ENCODE measurements around the gene ODC1. TPM values are rescaled to one million over a fixed set of nuclear protein-coding genes. Genes with fewer than 3 reads are reported as not detected.

ODC1 gene
- 319 and 715 TPM in 2 replicates for total RNA-seq

DNA sequence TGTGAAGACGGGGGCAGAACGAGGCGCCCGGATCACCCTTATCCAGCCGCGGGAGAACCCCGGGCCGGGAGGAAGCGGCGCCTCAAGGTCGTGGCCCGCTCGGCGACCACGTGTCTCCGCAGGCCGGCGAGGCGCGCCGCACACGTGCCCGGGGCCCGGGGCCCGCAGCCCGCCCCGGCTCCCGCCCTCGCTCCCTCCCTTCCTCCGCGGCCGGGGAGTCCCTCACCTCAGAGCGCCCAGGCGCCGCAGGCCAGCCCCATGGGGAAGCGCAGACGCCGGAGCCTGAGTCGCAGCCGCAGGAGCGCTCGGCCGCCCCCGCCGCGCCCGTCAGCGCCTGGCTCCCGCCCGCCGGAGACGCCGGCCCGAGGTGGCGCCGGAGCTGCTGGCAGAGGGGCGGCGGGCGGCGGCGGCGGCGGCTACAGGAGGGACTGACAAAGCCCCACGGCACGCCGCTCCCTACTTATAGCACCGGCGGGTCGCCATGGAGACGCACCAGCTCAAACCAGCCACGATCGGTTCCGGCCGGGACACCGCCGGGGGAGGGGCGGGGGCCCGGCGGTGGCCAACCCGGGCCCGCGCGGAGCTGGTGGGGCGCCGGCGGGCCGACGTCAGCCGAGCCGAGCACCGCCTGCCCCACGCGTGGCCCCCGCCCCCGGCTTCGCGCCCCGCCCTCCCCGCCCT lies at the start of gene ODC1:
ODC1 (minus strand) TSS at position 433 of the 681 bp plus-strand sequence. CDS start 3,295 bp downstream, outside the sequence.
- Histone ChIP-seq H3K4me3 (ENCODE audit: low read depth, low read length) (peak within 1 kb of the TSS; percentile 65), H3K36me3 (ENCODE audit: control insufficient read depth, insufficient read depth, low read length) (peaks cover 12% of the 10 kb centered on the region), H3K27me3 (ENCODE audit: control insufficient read depth, insufficient read depth, low read length) (no peaks in the 10 kb centered on the region)
- peak; percentile 53 for DNase-seq (ENCODE audit: low read depth)
- TF ChIP-seq, protein P1, sequence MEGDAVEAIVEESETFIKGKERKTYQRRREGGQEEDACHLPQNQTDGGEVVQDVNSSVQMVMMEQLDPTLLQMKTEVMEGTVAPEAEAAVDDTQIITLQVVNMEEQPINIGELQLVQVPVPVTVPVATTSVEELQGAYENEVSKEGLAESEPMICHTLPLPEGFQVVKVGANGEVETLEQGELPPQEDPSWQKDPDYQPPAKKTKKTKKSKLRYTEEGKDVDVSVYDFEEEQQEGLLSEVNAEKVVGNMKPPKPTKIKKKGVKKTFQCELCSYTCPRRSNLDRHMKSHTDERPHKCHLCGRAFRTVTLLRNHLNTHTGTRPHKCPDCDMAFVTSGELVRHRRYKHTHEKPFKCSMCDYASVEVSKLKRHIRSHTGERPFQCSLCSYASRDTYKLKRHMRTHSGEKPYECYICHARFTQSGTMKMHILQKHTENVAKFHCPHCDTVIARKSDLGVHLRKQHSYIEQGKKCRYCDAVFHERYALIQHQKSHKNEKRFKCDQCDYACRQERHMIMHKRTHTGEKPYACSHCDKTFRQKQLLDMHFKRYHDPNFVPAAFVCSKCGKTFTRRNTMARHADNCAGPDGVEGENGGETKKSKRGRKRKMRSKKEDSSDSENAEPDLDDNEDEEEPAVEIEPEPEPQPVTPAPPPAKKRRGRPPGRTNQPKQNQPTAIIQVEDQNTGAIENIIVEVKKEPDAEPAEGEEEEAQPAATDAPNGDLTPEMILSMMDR (IDR thresholded peaks at IDR 0.05; ENCODE audit: insufficient read depth, low read length, severe bottlenecking) = no peak
- FAIRE-seq = no peak

DNA sequence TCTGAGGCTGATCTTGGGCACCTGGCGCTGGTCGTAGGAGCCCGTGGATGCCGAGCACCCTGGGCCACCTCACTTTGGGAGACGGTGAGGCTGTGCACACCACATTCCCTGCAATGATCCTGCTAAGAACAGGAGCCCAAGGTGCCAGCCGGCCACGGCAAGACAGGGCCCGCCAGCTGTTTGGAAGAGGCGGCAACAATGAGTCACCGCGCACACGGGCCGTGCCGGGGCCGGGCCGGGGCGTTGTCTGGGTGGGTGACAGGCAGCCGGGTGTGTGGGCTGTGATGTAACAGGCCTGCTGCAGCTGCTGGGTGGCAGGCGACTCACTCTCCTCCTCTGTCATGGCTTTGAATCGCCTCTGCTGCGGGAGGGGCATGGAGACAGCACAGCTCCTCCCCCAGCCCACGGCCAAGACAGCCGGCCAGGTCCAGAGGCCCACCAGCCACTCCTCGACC lies 49.7 kb upstream of the ODC1 start:
- H3K4me3 ChIP-seq (ENCODE audit: low read depth, low read length) = no peak overlapping the region
- DNase-seq (ENCODE audit: low read depth) (peak; percentile 88), FAIRE-seq (no peak)
- peaks cover 9% of the 10 kb centered on the region for H3K27me3 ChIP-seq (ENCODE audit: control insufficient read depth, insufficient read depth, low read length)
- TF ChIP-seq, protein P1 (IDR thresholded peaks at IDR 0.05; ENCODE audit: insufficient read depth, low read length, severe bottlenecking) = no peak
- no peaks in the 10 kb centered on the region for H3K36me3 ChIP-seq (ENCODE audit: control insufficient read depth, insufficient read depth, low read length)

DNA sequence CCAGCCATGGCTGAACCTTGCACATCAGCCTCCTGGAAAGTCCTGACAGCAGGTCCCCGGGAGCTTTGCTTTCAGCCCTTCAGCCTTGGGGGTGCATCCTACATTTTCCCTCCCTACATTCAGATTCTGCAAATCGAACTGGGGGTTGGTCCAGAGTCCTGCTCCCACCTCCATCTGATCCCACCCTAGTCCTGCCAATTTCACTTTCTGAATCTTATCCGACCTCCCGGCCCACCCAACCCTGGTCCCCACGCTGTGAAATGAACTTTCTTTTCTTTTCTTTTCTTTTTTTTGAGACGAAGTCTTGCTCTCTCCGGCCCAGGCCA lies 47.8 kb upstream of the ODC1 start:
- Histone ChIP-seq H3K36me3 (ENCODE audit: control insufficient read depth, insufficient read depth, low read length) (no peaks in the 10 kb centered on the region), H3K27me3 (ENCODE audit: control insufficient read depth, insufficient read depth, low read length) (peaks cover 6% of the 10 kb centered on the region), H3K4me3 (ENCODE audit: low read depth, low read length) (no peak overlapping the region)
- FAIRE-seq = no peak
- TF ChIP-seq, protein P1 (IDR thresholded peaks at IDR 0.05; ENCODE audit: insufficient read depth, low read length, severe bottlenecking) = no peak
- no peak for DNase-seq (ENCODE audit: low read depth)

DNA sequence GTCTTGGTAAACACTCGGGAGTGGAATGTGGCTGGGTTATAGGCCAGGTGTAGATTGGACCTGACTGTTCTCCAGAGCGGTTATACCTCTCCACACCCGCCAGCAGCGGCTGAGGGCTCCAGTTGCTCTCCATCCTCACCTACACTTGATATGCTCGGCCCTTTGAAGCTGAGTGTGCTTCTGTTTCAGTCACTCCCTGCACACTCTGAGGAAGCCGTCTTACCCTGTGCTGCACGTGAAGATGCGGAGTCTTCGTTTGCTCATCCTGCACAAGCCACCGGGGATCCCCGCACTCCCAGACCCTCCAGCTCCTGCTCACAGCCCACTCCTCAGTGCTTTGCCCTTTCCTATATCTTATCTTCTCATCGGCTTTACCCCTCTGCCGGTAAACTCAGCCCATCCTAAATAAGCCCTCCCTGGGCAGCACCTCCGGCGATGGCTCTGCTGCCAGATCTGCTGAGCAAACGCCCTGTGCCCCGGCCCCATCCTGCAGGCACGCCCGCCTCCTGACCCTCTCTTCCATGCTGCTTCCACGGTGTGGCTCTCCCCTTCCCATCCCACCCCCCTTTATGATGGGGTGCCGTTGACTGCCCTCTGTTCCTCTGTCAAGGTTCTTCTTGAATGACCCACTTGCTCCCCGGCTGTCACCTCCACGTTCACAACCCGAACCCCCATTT lies 47.3 kb upstream of the ODC1 start:
- Histone ChIP-seq H3K27me3 (ENCODE audit: control insufficient read depth, insufficient read depth, low read length) (peaks cover 6% of the 10 kb centered on the region), H3K4me3 (ENCODE audit: low read depth, low read length) (no peak overlapping the region), H3K36me3 (ENCODE audit: control insufficient read depth, insufficient read depth, low read length) (no peaks in the 10 kb centered on the region)
- TF ChIP-seq, protein P1 (IDR thresholded peaks at IDR 0.05; ENCODE audit: insufficient read depth, low read length, severe bottlenecking) = no peak
- DNase-seq (ENCODE audit: low read depth) (peak; percentile 9), FAIRE-seq (no peak)

DNA sequence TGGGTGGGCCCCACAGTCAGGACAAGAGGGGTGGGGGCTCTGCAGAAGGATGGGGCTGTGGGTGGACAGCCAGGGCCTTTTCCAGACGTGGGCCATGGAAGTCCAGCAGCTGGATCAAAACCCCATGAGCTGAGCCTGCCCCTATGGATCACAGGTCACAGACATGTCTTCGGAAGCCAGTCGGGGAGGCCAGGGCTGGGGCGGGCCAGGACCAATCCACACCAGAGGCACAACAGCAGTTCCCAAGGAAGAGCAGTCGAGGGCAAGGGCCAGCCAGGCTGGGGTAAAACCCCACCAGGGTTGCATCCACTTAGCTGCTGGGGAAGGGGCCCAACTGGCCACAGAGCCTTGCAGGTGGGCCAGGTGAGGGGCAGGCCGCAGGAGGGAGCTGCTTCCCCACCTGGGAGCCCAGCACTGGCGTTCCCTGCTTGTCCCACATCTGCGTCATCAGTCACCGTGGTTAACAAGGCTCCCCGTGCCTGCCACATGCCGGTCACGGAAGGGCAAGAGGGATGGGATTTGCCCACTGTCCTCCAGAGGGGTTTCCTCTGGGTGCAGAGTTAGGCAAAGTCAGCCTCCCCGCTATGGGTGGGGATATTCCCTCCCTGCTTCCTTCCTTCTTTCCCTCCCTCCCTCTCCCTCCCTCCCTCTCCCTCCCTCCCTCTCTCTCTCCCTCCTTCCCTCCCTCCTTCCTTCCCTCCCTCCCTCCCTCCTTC lies 46.4 kb upstream of the ODC1 start:
- Histone ChIP-seq H3K36me3 (ENCODE audit: control insufficient read depth, insufficient read depth, low read length) (no peaks in the 10 kb centered on the region), H3K4me3 (ENCODE audit: low read depth, low read length) (no peak overlapping the region), H3K27me3 (ENCODE audit: control insufficient read depth, insufficient read depth, low read length) (peaks cover 6% of the 10 kb centered on the region)
- TF ChIP-seq, protein P1 (IDR thresholded peaks at IDR 0.05; ENCODE audit: insufficient read depth, low read length, severe bottlenecking) = no peak
- FAIRE-seq (no peak), DNase-seq (ENCODE audit: low read depth) (no peak)
